Neural cell (in vitro differentiated cells): Measurements from ENCODE around the gene FOXI1. TPM values are rescaled to one million over a fixed set of nuclear protein-coding genes. Genes with fewer than 3 reads are reported as not detected.

Experiments
- H2AFZ ChIP-seq: fragments of 200-600, 300-800 bp; sonication (generic), shearing (Covaris generic); 2 replicates; pipeline ENCODE4 v1.6.0; 2014; ENCODE audit warnings: low read depth, mild to moderate bottlenecking, antibody characterized with exemption, low read length, moderate library complexity
- H3F3A ChIP-seq: fragments of 200-600 bp; shearing (Covaris generic); 2 replicates; pipeline ENCODE4 v1.6.1; 2016; ENCODE audit warnings: mild to moderate bottlenecking, moderate library complexity, mixed read lengths, antibody characterized with exemption, low read length; ENCODE audit not compliant: insufficient read depth, poor library complexity, severe bottlenecking
- H3K27ac ChIP-seq: fragments of 200-600, 300-800 bp; sonication (generic), shearing (Covaris generic); 2 replicates; pipeline ENCODE4 v1.5.1; 2014; ENCODE audit warnings: mild to moderate bottlenecking, low read length, moderate library complexity
- H3K27me3 ChIP-seq: fragments of 300-800, 200-600 bp; sonication (generic), shearing (Covaris generic); 2 replicates; pipeline ENCODE4 v1.6.0; 2014; ENCODE audit warnings: mild to moderate bottlenecking, low read depth, low read length, moderate library complexity; ENCODE audit not compliant: insufficient read depth
- H3K36me3 ChIP-seq: fragments of 300-800, 200-600 bp; sonication (generic), shearing (Covaris generic); 2 replicates; pipeline ENCODE4 v1.5.1; 2014; ENCODE audit warnings: mild to moderate bottlenecking, antibody characterized with exemption, low read length, moderate library complexity; ENCODE audit not compliant: insufficient read depth
- H3K4me2 ChIP-seq: fragments of 300-800, 200-600 bp; sonication (generic), shearing (Covaris generic); 2 replicates; pipeline ENCODE4 v1.6.0; 2014; ENCODE audit warnings: mild to moderate bottlenecking, low read length
- H3K4me3 ChIP-seq: fragments of 300-800, 200-600 bp; sonication (generic), shearing (Covaris generic); 2 replicates; pipeline ENCODE4 v1.5.1; 2014; ENCODE audit warnings: mild to moderate bottlenecking, low read length, moderate library complexity
- H3K79me2 ChIP-seq: fragments of 200-600 bp; shearing (Covaris generic); replicated peaks from 2 replicates; pipeline ENCODE4 v1.6.0; 2014; ENCODE audit warnings: mild to moderate bottlenecking, low read length, moderate library complexity; ENCODE audit not compliant: insufficient read depth
- H3K9ac ChIP-seq: fragments of 300-800, 200-600 bp; sonication (generic), shearing (Covaris generic); 2 replicates; pipeline ENCODE4 v1.6.1; 2016; ENCODE audit warnings: mild to moderate bottlenecking, low read length, mixed read lengths
- H3K9me2 ChIP-seq: fragments of 200-600 bp; shearing (Covaris generic); 2 replicates; pipeline ENCODE4 v1.6.1; 2016; ENCODE audit warnings: mild to moderate bottlenecking, low read length, mixed read lengths; ENCODE audit not compliant: insufficient read depth
- H3K9me3 ChIP-seq: fragments of 200-600, 300-800 bp; sonication (generic), shearing (Covaris generic); 2 replicates; pipeline ENCODE4 v1.6.1; 2016; ENCODE audit warnings: mild to moderate bottlenecking, mixed run types, low read length, moderate library complexity, mixed read lengths
- H4K20me1 ChIP-seq: fragments of 200-600 bp; shearing (Covaris generic); 2 replicates; pipeline ENCODE4 v1.6.1; 2016; ENCODE audit warnings: mild to moderate bottlenecking, mixed run types; ENCODE audit not compliant: insufficient read depth
- EP300 ChIP-seq: fragments of 450-650 bp; conservative IDR thresholded peaks from 2 replicates; pipeline ENCODE4 v1.6.1; 2014; ENCODE audit warnings: antibody characterized with exemption, mild to moderate bottlenecking, moderate library complexity; ENCODE audit not compliant: poor library complexity, severe bottlenecking
- EZH2 ChIP-seq: fragments of 200-600, 300-800 bp; shearing (Covaris generic), sonication (generic); IDR thresholded peaks from 2 replicates; pipeline ENCODE4 v1.6.1; 2014; ENCODE audit warnings: antibody characterized with exemption, low read length, borderline replicate concordance, mild to moderate bottlenecking; ENCODE audit not compliant: insufficient read depth, poor library complexity, severe bottlenecking
- MXI1 ChIP-seq: fragments of 450-650 bp; conservative IDR thresholded peaks from 2 replicates; pipeline ENCODE4 v1.6.1; 2014; ENCODE audit warnings: antibody characterized with exemption, mild to moderate bottlenecking; ENCODE audit not compliant: poor library complexity, severe bottlenecking
- POLR2AphosphoS5 ChIP-seq: IDR thresholded peaks from 2 replicates; pipeline ENCODE4 v1.6.1; 2012
- RAD21 ChIP-seq: fragments of 450-650 bp; conservative IDR thresholded peaks from 2 replicates; pipeline ENCODE4 v1.6.1; 2014; ENCODE audit warnings: antibody characterized with exemption, mild to moderate bottlenecking, moderate library complexity
- SMC3 ChIP-seq: fragments of 450-650 bp; conservative IDR thresholded peaks from 2 replicates; pipeline ENCODE4 v1.6.1; 2014; ENCODE audit warnings: antibody characterized with exemption, mild to moderate bottlenecking, moderate library complexity; ENCODE audit not compliant: poor library complexity
- TAF1 ChIP-seq: IDR thresholded peaks from 2 replicates; pipeline ENCODE4 v1.6.1; 2012; ENCODE audit warnings: low read depth
- polyA plus RNA-seq: library from polyadenylated mRNA; depleted of rRNA; stranded (reverse); fragments of >200 nt; gene quantifications from 2 replicates; pipeline ENCODE4 v1.2.3, GENCODE V29; 2014
- TF ChIP-seq, protein P1 (sequence below): IDR thresholded peaks from 2 replicates; pipeline ENCODE4 v1.6.1; 2012; ENCODE audit warnings: borderline replicate concordance
- TF ChIP-seq, protein P2 (sequence below): fragments of 450-650 bp; IDR thresholded peaks from 2 replicates; pipeline ENCODE4 v1.5.1; 2014; ENCODE audit warnings: antibody characterized with exemption, mild to moderate bottlenecking, moderate library complexity; ENCODE audit not compliant: poor library complexity, severe bottlenecking

The FOXI1 gene
- polyA plus RNA-seq, 1 donor from 2014 or later, result not detected

DNA sequence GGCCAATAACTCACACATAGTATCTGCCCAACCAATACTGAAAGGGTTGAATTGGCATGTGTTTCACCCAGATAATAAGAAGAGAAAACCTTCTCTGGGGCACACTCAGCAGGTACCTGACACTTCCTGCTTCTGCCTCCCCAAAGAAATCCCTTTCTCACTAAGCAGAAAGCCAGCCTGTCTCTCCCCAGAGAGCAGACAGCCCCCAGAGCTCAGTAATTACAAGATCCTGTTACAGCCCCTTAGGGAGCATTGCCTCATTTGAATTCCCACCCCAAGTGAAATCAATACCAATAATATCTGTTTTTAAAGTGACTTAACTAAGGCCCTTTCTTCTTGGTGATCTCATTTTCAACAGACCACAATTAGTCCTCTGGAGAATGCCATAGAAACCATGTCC, 38.5 kb upstream of the FOXI1 start:
- Histone ChIP-seq H3K27me3 (no peaks in the 10 kb centered on the region), H3K4me3 (no peak overlapping the region), H3K36me3 (no peaks in the 10 kb centered on the region), H3F3A (no peaks in the 10 kb centered on the region), H2AFZ (no peak overlapping the region), H3K9me2 (no peaks in the 10 kb centered on the region), H3K27ac (no peak overlapping the region), H3K9ac (no peak overlapping the region), H3K79me2 (no peaks in the 10 kb centered on the region), H4K20me1 (no peaks in the 10 kb centered on the region), H3K4me2 (no peak overlapping the region), H3K9me3 (no peaks in the 10 kb centered on the region)
- TF ChIP-seq EZH2 (no peak), TAF1 (no peak), EP300 (no peak), MXI1 (no peak), RAD21 (no peak), SMC3 (no peak), POLR2AphosphoS5 (no peak)
- TF ChIP-seq, protein P1, sequence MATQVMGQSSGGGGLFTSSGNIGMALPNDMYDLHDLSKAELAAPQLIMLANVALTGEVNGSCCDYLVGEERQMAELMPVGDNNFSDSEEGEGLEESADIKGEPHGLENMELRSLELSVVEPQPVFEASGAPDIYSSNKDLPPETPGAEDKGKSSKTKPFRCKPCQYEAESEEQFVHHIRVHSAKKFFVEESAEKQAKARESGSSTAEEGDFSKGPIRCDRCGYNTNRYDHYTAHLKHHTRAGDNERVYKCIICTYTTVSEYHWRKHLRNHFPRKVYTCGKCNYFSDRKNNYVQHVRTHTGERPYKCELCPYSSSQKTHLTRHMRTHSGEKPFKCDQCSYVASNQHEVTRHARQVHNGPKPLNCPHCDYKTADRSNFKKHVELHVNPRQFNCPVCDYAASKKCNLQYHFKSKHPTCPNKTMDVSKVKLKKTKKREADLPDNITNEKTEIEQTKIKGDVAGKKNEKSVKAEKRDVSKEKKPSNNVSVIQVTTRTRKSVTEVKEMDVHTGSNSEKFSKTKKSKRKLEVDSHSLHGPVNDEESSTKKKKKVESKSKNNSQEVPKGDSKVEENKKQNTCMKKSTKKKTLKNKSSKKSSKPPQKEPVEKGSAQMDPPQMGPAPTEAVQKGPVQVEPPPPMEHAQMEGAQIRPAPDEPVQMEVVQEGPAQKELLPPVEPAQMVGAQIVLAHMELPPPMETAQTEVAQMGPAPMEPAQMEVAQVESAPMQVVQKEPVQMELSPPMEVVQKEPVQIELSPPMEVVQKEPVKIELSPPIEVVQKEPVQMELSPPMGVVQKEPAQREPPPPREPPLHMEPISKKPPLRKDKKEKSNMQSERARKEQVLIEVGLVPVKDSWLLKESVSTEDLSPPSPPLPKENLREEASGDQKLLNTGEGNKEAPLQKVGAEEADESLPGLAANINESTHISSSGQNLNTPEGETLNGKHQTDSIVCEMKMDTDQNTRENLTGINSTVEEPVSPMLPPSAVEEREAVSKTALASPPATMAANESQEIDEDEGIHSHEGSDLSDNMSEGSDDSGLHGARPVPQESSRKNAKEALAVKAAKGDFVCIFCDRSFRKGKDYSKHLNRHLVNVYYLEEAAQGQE, result no peak
- TF ChIP-seq, protein P2, sequence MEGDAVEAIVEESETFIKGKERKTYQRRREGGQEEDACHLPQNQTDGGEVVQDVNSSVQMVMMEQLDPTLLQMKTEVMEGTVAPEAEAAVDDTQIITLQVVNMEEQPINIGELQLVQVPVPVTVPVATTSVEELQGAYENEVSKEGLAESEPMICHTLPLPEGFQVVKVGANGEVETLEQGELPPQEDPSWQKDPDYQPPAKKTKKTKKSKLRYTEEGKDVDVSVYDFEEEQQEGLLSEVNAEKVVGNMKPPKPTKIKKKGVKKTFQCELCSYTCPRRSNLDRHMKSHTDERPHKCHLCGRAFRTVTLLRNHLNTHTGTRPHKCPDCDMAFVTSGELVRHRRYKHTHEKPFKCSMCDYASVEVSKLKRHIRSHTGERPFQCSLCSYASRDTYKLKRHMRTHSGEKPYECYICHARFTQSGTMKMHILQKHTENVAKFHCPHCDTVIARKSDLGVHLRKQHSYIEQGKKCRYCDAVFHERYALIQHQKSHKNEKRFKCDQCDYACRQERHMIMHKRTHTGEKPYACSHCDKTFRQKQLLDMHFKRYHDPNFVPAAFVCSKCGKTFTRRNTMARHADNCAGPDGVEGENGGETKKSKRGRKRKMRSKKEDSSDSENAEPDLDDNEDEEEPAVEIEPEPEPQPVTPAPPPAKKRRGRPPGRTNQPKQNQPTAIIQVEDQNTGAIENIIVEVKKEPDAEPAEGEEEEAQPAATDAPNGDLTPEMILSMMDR, result no peak

DNA sequence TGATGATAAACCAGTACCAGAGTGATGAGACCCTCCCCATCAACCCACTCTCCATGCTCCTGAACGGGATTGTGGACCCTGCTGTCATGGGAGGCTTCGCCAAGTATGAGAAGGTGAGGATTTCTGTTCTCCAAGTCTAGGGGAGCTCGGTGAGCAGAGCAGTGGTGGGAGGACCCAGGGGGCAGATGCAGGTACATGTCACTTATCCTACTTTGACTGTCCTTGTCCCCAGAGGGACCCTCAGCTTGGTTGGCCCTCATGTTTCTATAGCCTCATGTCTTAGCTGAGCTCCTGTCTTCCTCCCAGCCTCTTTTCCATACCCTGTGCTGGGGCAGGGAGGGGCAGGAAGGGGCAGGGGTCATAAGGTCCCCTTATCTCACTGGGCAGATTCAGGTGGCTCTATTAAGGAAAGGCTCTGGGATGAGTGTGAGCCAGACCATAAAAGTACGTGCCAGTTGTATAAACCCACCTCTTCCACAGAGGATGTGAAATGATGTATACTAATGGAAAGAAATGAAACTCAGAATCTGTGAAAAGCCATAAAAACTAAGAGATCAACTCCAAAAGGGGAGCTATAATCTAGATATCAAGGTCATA, 38.0 kb upstream of the FOXI1 start:
- Histone ChIP-seq H2AFZ (no peak overlapping the region), H3K9ac (no peak overlapping the region), H3K36me3 (no peaks in the 10 kb centered on the region), H4K20me1 (no peaks in the 10 kb centered on the region), H3K9me3 (no peaks in the 10 kb centered on the region), H3K4me2 (no peak overlapping the region), H3K79me2 (no peaks in the 10 kb centered on the region), H3K27me3 (no peaks in the 10 kb centered on the region), H3K27ac (no peak overlapping the region), H3K9me2 (no peaks in the 10 kb centered on the region), H3F3A (no peaks in the 10 kb centered on the region), H3K4me3 (no peak overlapping the region)
- TF ChIP-seq TAF1, result no peak
- TF ChIP-seq, protein P1, result no peak
- no peak for TF ChIP-seq EZH2
- no peak for TF ChIP-seq EP300
- TF ChIP-seq RAD21, result no peak
- no peak for TF ChIP-seq SMC3
- no peak for TF ChIP-seq POLR2AphosphoS5
- TF ChIP-seq, protein P2, result no peak
- TF ChIP-seq MXI1, result no peak
